Calu3 (cell line): ENCODE measurements around the gene PLEKHG2. TPM values are rescaled to one million over a fixed set of nuclear protein-coding genes. Genes with fewer than 3 reads are reported as not detected.

ENCODE experiments used
- BruUV-seq: library from RNA; stranded (reverse); fragments of 400-500 nt; replicated peaks from 2 replicates; lab custom pipeline; 2021; lab: Mats Ljungman, UMichigan
- CTCF ChIA-PET: fragments of 300-600 bp; sonication (Branson Sonifier 250); formaldehyde crosslinking; loops from one replicate; lab custom pipeline; 2022; ENCODE audit warnings: antibody characterized with exemption; lab: Charles Lee
- DNase-seq: peaks from one replicate; pipeline ENCODE4 v3.0.0; 2022
- H3K27ac Mint-ChIP-seq: one replicate; pipeline ENCODE4 v1.8.0; 2022; ENCODE audit warnings: mixed read lengths; ENCODE audit not compliant: unreplicated experiment
- H3K27me3 Mint-ChIP-seq: one replicate; pipeline ENCODE4 v1.8.0; 2022; ENCODE audit warnings: mixed read lengths; ENCODE audit not compliant: unreplicated experiment
- H3K36me3 Mint-ChIP-seq: one replicate; pipeline ENCODE4 v1.8.0; 2022; ENCODE audit warnings: mild to moderate bottlenecking, moderate library complexity, mixed read lengths; ENCODE audit not compliant: insufficient read depth, unreplicated experiment
- H3K4me1 Mint-ChIP-seq: one replicate; pipeline ENCODE4 v1.8.0; 2022; ENCODE audit warnings: mild to moderate bottlenecking, low read depth, mixed read lengths; ENCODE audit not compliant: unreplicated experiment
- H3K4me3 Mint-ChIP-seq: one replicate; pipeline ENCODE4 v1.8.0; 2022; ENCODE audit warnings: mild to moderate bottlenecking, low read depth, moderate library complexity, mixed read lengths; ENCODE audit not compliant: unreplicated experiment
- H3K9me3 Mint-ChIP-seq: one replicate; pipeline ENCODE4 v1.8.0; 2022; ENCODE audit warnings: low read depth, mixed read lengths; ENCODE audit not compliant: unreplicated experiment
- CTCF ChIP-seq: fragments of 200-600 bp; IDR thresholded peaks from one replicate; pipeline ENCODE4 v1.8.0; 2022; ENCODE audit warnings: antibody characterized with exemption; ENCODE audit not compliant: unreplicated experiment
- intact Hi-C: fragments of 100-400 bp; cut with micrococcal nuclease; formaldehyde crosslinking; loops from one replicate; pipeline ENCODE4 v1.10.0; 2022; ENCODE audit not compliant: unreplicated experiment
- total RNA-seq: library from RNA; stranded (reverse); gene quantifications from 2 replicates; pipeline ENCODE4 v1.2.3, GENCODE V29; 2022

The PLEKHG2 gene
- total RNA-seq, 1 experiment from 2014 or later, result 65.3 TPM

- intact Hi-C loops, result no loop called here
- H3K36me3 Mint-ChIP-seq, result peaks cover 95% of the 10 kb centered on the region
- peaks cover 68% of the 10 kb centered on the region for H3K4me1 Mint-ChIP-seq
- CTCF ChIA-PET, result interaction anchor here (0.7 to 2.2 kb wide), 3 partner anchors 8 to 59 kb away, joined by 3 to 10 read pairs (median 3); partner anchors contain the start of gene PLEKHG2
- no peak for TF ChIP-seq CTCF
- no peaks in the 10 kb centered on the region for H3K9me3 Mint-ChIP-seq
- peak; percentile 99 for DNase-seq
- peak overlapping the region; percentile 73 for H3K4me3 Mint-ChIP-seq
- no peaks in the 10 kb centered on the region for H3K27me3 Mint-ChIP-seq
- peak overlapping the region; percentile 94 for H3K27ac Mint-ChIP-seq
- no TSS peak for BruUV-seq
These were observed 8.8 kb upstream of the PLEKHG2 start for GRCh38 chr19:39403331-39404312.

- intact Hi-C loops, result no loop called here
- H3K27me3 Mint-ChIP-seq, result no peaks in the 10 kb centered on the region
- no TSS peak for BruUV-seq
These were observed 7.1 kb upstream of the PLEKHG2 start for GRCh38 chr19:39405261-39405957.

GRCh38 chr19:39405958-39406655 is 6.4 kb upstream of the PLEKHG2 start:
- Mint-ChIP-seq H3K9me3 (no peaks in the 10 kb centered on the region), H3K27me3 (no peaks in the 10 kb centered on the region), H3K4me3 (peak overlapping the region; percentile 77), H3K4me1 (peaks cover 64% of the 10 kb centered on the region), H3K27ac (peak overlapping the region; percentile 94), H3K36me3 (peaks cover 100% of the 10 kb centered on the region)
- no TSS peak for BruUV-seq
- intact Hi-C loops, result no loop called here
- TF ChIP-seq CTCF, result no peak
- DNase-seq, result no peak
- CTCF ChIA-PET, result interaction anchor here (2.4 kb wide), 1 partner anchor 8 kb away, joined by 11 read pairs; no protein-coding TSS in a partner anchor

More at GRCh38 chr19:39405261-39405957, 7.1 kb upstream of the PLEKHG2 start:
- no peak for TF ChIP-seq CTCF
- no peaks in the 10 kb centered on the region for H3K9me3 Mint-ChIP-seq
- peak overlapping the region; percentile 19 for H3K4me3 Mint-ChIP-seq
- H3K27ac Mint-ChIP-seq, result peak overlapping the region; percentile 94
- CTCF ChIA-PET, result interaction anchor here (0.7 kb wide), 1 partner anchor 63 kb away, joined by 3 read pairs; no protein-coding TSS in a partner anchor
- DNase-seq, result no peak
- H3K4me1 Mint-ChIP-seq, result peaks cover 63% of the 10 kb centered on the region
- H3K36me3 Mint-ChIP-seq, result peaks cover 98% of the 10 kb centered on the region
